Activated T-helper 2 cell treated with anti-CD3 and anti-CD28 coated beads, Interferon-gamma antibody, Interleukin-2, Interleukin-4, amounts not matched to agents 10 μg/mL and 5 μg/mL and 100 μg/mL, durations not matched to agents 14 hours and 24 hours and 36 hours (primary cell): Measurements from ENCODE around the gene HDX. TPM values are rescaled to one million over a fixed set of nuclear protein-coding genes. Genes with fewer than 3 reads are reported as not detected.
"Not testable (repeated sequence)": the region's sequence is repeated elsewhere in the genome, so short reads cannot be mapped to it uniquely, and the experiment has no call there.

Source experiments
- DNase-seq: peaks from one replicate; pipeline ENCODE4 v3.0.0; 2021; ENCODE audit warnings: low spot score
- H3K27ac Mint-ChIP-seq: one replicate; pipeline ENCODE4 v1.8.0; 2021; ENCODE audit warnings: mixed read lengths
- H3K27me3 Mint-ChIP-seq: one replicate; pipeline ENCODE4 v1.8.0; 2021; ENCODE audit warnings: low read depth, mixed read lengths
- H3K36me3 Mint-ChIP-seq: one replicate; pipeline ENCODE4 v1.8.0; 2021; ENCODE audit warnings: low read depth, mixed read lengths
- H3K4me1 Mint-ChIP-seq: one replicate; pipeline ENCODE4 v1.8.0; 2021; ENCODE audit warnings: low read depth, mixed read lengths
- H3K4me3 Mint-ChIP-seq: one replicate; pipeline ENCODE4 v1.8.0; 2021; ENCODE audit warnings: low read depth, mild to moderate bottlenecking, moderate library complexity, mixed read lengths
- H3K9me3 Mint-ChIP-seq: one replicate; pipeline ENCODE4 v1.8.0; 2021; ENCODE audit warnings: mixed read lengths
- intact Hi-C: fragments of 100-400 bp; cut with micrococcal nuclease; formaldehyde crosslinking; loops from one replicate; pipeline ENCODE4 v1.15.1; 2023
- total RNA-seq: library from RNA; stranded (reverse); gene quantifications from 2 replicates; pipeline ENCODE4 v1.2.3, GENCODE V29; 2022

Gene HDX
- total RNA-seq, 1 donor from 2014 or later: 2.6 TPM

GRCh38 chrX:84320023-84320422 lies 182.2 kb downstream of the HDX start:
- H3K9me3 Mint-ChIP-seq: peaks cover 8% of the 10 kb centered on the region
- H3K36me3 Mint-ChIP-seq: no peaks in the 10 kb centered on the region
- no peak overlapping the region for H3K27ac Mint-ChIP-seq
- H3K4me3 Mint-ChIP-seq: no peak overlapping the region
- no peaks in the 10 kb centered on the region for H3K4me1 Mint-ChIP-seq
- no peaks in the 10 kb centered on the region for H3K27me3 Mint-ChIP-seq
- intact Hi-C loops: no loop called here
- DNase-seq: no peak

GRCh38 chrX:84318661-84319060 lies 183.6 kb downstream of the HDX start:
- no peaks in the 10 kb centered on the region for H3K4me1 Mint-ChIP-seq
- intact Hi-C loops: no loop called here
- peaks cover 14% of the 10 kb centered on the region for H3K9me3 Mint-ChIP-seq
- no peaks in the 10 kb centered on the region for H3K27me3 Mint-ChIP-seq
- no peak overlapping the region for H3K4me3 Mint-ChIP-seq
- no peak for DNase-seq
- H3K36me3 Mint-ChIP-seq: no peaks in the 10 kb centered on the region
- H3K27ac Mint-ChIP-seq: no peak overlapping the region

DNA sequence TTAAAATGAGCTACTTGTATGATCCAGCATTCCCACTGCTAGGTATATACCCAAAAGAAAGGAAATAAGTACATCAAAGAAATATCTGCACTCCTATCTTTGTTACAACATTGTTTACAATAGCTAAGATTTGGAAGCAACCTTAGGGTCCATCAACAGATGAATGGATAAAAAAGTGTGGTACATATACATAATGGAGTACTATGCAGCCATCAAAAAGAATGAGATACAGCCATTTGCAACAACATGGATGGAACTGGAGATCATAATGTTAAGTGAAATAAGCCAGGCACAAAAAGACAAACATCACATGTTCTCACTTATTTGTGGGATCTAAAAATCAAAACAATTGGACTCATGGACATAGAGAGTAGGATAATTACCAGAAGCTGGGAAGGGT lies 186.3 kb downstream of the HDX start:
- not testable (repeated sequence) for H3K27ac Mint-ChIP-seq, H3K4me3 Mint-ChIP-seq, H3K27me3 Mint-ChIP-seq

More for the DNA sequence above, 186.3 kb downstream of the HDX start:
- intact Hi-C loops, H3K4me1 Mint-ChIP-seq, H3K36me3 Mint-ChIP-seq, DNase-seq: not testable (repeated sequence)
- peaks cover 16% of the 10 kb centered on the region for H3K9me3 Mint-ChIP-seq
